GM20000 (cell line): ENCODE measurements around the gene PLD1.

ENCODE experiments used
- DNase-seq: peaks from one replicate; pipeline ENCODE4 v3.0.0; 2012; ENCODE audit warnings: low spot score
- TF ChIP-seq, protein P1 (sequence below): IDR thresholded peaks from 2 replicates; pipeline ENCODE4 v1.5.1; 2012; ENCODE audit warnings: mild to moderate bottlenecking, control low read depth; ENCODE audit errors: extremely low read depth, missing control alignments

Gene PLD1

DNA sequence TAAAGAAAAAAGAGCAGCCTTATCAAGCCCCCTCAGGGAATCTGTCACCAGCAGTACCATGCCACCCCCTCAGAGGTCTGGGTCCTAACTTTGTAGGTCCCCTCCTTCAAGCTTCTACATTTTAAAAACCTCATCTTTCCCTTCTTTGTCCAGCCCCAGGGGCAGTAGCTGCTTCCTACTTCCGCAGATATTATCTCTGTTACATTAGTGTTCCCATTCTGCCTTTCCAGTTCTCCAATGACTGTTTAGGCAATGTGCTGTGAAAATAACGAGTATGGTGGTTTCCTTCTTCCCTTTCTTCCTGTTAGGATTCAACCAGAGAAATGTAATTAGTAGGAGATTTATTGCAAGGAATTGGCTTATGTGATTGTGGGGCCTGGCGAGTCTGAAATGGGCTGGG lies 224.0 kb downstream of the PLD1 start:
- TF ChIP-seq, protein P1, sequence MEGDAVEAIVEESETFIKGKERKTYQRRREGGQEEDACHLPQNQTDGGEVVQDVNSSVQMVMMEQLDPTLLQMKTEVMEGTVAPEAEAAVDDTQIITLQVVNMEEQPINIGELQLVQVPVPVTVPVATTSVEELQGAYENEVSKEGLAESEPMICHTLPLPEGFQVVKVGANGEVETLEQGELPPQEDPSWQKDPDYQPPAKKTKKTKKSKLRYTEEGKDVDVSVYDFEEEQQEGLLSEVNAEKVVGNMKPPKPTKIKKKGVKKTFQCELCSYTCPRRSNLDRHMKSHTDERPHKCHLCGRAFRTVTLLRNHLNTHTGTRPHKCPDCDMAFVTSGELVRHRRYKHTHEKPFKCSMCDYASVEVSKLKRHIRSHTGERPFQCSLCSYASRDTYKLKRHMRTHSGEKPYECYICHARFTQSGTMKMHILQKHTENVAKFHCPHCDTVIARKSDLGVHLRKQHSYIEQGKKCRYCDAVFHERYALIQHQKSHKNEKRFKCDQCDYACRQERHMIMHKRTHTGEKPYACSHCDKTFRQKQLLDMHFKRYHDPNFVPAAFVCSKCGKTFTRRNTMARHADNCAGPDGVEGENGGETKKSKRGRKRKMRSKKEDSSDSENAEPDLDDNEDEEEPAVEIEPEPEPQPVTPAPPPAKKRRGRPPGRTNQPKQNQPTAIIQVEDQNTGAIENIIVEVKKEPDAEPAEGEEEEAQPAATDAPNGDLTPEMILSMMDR: no peak
- no peak for DNase-seq

DNA sequence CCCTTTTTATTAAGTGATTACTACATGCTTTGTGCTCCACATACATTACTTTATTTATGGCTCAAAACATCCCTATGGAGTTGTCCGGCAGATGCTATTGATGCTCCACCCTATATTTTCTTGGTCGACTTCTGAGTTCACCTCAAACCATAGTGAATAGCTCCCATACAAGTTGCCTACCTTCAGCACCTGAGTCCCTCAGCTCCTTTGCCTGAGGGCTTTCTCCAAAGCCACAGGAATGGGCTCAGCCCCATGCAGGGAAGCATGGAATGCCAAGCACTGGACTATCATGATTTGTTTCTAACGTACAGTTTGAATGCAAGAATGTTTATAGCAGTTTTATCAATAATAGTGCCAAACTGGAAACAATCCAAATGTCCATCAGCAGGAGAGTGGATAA lies 225.2 kb downstream of the PLD1 start:
- TF ChIP-seq, protein P1: no peak
- no peak for DNase-seq

DNA sequence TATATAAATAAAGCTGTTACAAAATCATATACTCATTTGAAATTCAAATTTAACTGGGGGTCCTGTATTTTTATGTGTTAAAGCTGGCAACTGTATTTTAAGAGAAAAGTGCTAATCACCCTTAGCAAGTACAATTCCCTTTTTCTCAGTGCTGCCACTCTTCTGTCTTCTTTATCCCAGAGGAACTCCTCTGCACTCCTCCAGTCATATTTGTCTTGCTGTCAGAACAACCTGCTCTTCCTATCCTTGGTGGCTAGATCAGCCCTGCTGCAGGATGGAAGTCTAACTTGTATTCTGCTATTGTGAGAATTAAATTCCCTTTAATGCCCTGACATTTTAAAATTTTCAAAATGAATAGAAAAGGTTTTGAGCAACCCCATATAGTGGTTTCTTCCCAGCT lies 226.2 kb downstream of the PLD1 start:
- TF ChIP-seq, protein P1: no peak
- no peak for DNase-seq

DNA sequence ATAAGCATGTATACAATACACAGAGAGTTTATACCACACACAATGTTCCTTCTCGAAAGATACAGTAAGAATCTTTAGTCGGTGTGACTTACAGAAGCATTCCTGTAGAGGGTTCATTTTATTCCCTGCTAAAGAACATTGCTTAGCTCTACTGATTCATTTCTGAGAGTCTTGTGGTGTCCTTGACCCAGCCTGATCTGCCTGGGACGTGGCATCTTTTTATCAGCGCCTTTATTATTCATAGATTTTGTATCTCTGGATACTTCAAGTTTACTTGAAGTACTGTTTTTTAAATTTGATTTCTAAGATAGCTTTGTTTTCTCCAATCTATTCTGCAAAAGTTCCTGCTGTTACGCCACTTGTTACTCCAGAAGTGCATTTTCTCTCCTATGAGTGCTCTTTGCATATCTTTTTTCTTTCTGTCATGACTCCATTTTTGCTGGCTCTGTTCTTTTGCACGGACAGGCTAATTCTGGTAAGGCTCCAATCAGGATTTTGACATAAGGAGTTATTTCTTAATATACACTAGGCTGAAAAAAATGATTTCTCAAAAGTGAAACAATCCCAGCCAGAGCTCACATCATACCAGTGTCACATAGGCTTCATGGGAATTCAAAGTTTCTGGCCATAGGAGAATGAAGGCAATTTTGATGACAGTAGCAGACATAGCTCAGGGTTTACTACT lies 235.6 kb downstream of the PLD1 start:
- DNase-seq: no peak
- TF ChIP-seq, protein P1: no peak

DNA sequence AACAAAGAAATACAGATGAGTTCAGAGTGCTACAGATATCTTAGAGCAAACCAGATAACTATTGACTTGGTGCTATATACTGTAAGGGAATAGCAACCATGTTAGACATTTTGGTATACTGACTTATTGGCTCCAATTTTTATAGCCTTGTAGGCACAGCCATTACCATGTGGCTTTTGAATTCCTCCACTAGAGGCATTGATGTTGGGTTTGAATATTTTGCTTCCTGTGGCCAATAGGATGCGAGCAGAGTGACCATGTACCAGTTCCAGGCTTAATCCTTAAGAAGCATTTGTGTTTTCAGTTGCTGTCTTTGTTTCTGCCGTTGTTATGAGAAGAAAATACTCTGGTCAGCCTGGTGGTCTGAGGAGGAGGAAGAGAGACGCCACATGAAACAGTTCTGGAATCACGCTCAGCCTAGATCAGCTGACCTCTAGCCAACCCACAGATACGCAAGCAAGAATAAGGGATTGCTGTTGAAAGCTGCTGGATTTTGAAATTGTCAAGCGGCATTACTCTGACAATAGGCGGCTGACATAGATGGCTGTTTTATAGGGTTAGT lies 240.6 kb downstream of the PLD1 start:
- no peak for DNase-seq

DNA sequence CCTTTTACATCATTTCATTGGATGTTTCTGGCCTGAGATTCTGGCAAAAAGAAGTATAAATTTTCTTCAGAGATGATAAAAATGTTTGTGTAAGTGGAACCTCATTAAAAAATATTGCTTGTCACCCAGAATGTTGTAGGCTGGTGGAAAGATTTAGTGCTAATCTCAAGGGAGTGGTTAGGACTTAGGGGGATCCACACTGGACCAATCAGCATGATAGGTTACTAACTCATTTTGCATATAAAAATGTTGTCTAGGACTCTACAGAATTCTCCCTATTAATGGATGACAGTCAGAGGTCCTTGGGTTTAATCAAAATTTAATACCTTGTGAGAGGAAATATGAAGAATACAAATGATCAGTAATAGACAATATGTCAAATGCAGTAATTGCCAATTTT lies 241.5 kb downstream of the PLD1 start:
- no peak for DNase-seq
- TF ChIP-seq, protein P1: no peak

More for the DNA sequence above, 240.6 kb downstream of the PLD1 start:
- TF ChIP-seq, protein P1: no peak

DNA sequence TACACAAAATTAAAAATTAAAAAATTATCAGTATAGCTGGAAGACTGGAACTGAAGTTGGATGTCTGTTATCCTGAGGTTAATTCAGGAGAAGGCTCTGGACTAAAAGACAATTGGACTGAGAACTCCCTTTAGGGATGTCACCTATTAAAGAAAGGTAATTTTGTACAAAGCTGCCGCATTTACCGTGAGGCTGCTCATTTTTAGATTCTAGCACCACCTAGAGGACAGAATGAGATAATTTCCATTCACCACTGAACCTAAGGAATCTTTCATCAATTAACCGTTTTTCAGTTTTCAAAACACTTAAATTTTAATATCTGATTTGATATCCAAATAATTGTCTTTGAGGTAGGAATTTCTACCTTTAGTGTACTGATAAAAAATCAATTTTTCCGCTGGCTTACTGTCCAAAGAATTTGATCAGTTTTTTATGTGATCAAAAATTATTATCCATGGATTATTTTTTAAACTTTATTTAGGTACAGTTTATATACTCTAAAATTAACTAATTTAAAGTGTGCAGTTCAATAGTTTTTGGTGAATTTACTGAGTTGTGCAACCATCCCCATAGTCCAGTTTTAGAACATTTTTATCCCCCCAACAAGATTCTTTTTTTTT lies 243.4 kb downstream of the PLD1 start:
- peak; percentile 62 for DNase-seq
- TF ChIP-seq, protein P1: peak; percentile 38
